GM19455 (cell line): ENCODE data around the gene PLK5.
"Not testable (repeated sequence)": the region's sequence is repeated elsewhere in the genome, so short reads cannot be mapped to it uniquely, and the experiment has no call there.

Source experiments
- ATAC-seq: cut with Tn5 transposase; IDR thresholded peaks from one replicate; pipeline ENCODE4 v1.9.1; 2021; ENCODE audit not compliant: unreplicated experiment

The PLK5 gene

GRCh38 chr19:1524972-1525325 is 1.1 kb downstream of the PLK5 start:
- ATAC-seq = no peak

- no peak for ATAC-seq
Observed at GRCh38 chr19:1525343-1525742, 1.5 kb downstream of the PLK5 start.

DNA sequence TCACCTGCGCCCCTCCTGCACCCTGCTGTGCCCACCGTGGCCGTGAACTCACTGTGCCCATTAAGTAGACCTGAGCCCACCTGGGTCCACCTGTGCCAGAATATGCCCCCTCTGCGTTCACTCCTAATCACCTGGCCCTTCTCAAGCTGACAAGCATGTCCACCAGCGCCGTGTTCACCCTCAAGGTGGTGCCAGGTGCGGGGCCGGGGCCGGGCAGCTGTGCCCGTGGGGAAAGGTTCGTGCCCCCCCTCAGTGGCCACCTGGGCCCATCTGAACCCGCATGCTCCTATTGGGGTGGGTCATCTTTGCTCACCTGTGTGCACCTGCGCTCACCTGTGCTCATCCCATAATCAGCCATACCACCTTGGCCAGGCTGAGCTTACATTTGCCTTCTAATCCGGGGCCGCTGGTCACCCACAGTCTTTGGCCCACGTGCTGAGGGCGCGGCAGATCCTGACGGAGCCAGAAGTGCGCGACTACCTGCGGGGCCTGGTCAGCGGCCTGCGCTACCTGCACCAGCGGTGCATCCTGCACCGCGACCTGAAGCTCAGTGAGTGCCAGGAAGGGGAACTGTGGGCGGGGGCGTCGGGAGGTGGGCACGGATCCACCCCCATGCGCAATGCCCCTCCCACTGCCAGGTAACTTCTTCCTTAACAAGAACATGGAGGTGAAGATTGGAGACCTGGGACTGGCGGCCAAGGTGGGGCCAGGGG is 2.3 kb downstream of the PLK5 start:
- no peak for ATAC-seq

- ATAC-seq = no peak
Observed at GRCh38 chr19:1526979-1527649, 3.2 kb downstream of the PLK5 start.

- no peak for ATAC-seq
Observed at GRCh38 chr19:1527650-1528309, 3.9 kb downstream of the PLK5 start.

DNA sequence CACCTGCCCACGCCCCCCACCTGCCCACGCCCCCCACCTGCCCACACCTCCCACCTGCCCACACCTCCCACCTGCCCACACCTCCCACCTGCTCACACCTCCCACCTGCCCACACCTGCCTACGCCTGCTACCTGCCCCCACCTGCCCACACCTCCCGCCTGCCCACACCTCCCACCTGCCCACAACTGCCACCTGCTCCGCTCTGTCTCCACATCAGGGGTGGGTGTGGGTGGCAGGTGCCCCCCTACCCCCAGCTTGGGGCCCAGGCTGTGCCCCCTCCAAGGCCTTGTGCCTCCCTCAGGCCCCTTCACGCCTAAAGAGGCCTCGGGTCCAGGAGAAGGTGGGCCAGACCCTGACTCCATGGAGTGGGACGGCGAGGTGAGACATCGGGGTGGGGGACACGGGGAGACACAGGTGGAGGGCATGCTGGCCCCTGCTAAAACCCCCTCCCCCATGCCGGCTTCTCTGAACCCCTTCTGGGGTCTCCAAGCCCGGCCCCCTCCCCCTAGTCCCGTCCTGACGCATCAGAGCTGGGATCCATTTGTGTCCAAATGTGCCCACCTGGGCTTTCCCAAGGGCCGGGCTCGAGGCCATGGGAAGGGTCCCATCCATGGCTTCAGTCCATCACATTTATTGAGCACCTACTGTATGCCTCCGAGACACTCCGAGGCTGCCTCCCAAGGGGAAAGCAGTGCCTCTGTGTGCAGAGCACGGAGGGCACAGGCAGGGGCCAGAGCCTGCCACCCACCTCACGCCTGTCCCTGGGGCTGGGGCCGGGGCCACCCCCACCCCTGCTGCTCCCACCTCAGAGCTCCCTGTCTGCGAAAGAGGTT is 4.9 kb downstream of the PLK5 start:
- no peak for ATAC-seq

DNA sequence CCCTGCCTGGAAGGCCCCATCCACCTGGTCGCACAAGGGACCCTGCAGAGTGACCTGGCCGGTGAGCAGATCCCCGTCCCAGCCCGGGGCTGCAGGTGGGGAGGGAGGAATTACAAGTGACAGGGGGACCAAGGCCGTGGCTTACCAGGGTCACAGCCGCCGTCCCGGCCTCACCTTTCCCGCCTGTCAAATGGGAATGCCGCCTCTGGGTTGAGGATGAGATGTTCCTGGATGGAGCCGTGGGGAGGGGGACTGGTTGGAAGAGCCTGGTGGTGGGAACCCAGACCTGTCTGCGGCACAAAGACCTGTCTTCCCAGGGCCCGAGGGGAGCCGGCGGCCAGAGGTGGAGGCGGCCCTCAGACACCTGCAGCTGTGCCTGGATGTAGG is 5.5 kb downstream of the PLK5 start:
- no peak for ATAC-seq

DNA sequence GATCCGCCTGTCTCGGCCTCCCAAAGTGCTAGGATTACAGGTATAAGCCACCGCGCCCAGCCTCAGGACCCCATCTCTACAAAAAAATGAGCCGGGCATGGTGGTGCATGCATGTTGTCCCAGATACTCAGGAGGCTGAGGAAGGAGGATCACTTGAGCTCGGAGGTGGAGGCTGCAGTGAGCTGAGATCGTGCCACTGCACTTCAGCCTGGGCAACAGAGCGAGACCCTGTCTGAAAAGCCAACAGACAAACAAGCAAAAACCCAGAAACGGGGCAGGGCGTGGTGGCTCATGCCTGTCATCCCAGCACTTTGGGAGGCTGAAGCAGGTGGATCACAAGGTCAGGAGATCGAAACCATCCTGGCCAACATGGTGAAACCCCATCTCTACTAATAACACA is 7.0 kb downstream of the PLK5 start:
- ATAC-seq = not testable (repeated sequence)

DNA sequence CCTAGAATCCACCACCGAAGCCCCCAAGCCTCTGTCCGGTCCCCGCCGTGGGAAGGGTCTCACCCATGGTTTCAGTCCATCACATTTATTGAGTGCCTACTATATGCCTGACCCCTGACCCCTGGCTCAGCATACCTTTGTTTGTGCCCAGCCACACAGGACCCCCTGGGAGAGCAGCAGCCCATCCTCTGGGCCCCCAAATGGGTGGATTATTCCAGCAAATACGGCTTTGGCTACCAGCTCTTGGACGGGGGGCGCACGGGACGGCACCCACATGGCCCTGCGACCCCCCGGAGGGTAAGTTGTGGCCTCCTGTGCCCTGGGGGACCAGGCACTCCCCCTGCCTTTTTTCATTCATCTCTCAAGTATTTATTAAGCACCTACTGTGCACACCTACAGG is 7.7 kb downstream of the PLK5 start:
- no peak for ATAC-seq

DNA sequence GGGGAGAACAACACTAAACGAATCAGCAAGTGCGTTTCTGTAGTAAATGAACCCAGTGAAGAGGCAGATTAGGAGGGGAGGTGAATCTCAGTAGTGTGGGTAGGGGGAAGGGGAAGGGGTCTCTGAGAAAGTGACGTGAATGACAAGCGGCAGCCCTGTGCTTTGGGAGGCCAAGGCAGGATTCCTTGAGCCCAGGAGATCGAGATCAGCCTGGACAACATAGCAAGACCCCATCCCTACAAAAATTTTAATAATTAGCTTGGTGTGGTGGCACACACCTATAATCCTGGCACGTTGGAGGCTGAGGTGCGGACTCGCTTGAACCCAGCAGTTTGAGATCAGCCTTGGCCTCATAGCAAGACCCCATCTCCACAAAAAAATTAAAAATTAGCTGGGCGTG is 8.1 kb downstream of the PLK5 start:
- ATAC-seq = no peak

DNA sequence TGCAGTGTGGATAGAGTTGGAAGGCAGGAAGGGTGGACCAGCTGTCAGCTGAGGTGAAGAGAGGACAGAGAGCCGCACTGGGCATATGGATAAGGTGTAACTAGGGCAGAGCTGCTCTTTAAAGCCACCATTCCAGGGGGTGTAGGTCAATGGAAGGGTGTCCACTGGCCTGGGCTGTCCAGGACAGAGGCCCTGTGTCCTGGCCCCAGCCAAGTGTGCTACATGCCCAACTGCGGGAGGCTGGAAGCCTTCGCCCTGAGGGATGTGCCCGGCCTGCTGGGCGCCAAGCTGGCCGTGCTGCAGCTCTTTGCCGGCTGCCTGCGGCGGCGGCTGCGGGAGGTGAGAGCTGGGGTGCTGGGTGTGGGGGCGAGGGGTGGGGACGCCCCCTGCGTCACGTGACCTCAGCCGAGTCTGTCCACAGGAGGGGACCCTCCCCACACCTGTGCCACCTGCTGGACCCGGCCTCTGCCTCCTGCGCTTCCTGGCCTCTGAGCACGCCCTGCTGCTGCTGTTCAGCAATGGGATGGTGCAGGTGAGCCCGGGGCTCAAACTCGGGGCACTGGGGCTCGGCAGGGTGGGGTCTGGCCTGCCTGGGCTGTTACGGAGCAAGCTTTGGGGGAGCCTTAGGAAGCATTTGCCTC is 9.8 kb downstream of the PLK5 start:
- ATAC-seq = no peak

GRCh38 chr19:1534972-1535371 is 11.1 kb downstream of the PLK5 start:
- no peak for ATAC-seq

DNA sequence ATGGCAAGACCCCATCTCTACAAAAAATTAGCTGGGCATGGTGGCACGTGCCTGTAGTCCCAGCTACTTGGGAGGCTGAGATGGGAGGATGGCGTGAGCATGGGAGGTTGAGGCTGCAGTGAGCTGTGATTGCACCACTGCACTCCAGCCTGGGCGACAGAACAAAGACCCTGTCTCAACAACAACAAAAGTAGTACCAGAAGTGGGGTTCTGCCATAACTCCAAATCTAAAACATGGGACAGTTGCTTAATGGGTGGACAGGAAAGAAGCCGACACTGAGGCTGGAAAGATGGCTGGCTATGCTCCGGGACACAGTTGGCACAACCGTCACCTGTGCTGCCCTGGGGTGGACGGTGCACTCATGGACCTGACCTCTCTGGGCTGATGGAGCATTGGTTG is 11.8 kb downstream of the PLK5 start:
- not testable (repeated sequence) for ATAC-seq

DNA sequence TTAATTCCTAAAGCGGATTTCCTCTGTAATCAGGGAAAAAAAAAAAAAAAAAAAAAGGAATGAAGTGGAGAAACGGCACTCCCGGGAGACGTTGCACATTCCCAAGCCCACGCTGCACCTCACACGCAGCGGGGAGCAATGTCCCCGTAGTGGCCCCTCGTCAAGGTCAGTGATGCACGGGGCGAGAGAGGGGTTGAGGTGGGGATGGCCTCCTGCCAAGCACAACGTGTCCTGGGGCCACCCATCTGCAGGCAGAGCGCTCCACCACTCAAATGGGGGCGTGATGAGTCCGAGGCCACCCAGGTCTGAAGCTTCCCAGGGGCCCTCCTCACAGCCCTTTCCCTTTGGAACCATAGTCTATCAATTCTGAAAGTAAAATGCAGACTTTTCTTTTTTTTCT is 15.1 kb downstream of the PLK5 start:
- ATAC-seq = no peak

DNA sequence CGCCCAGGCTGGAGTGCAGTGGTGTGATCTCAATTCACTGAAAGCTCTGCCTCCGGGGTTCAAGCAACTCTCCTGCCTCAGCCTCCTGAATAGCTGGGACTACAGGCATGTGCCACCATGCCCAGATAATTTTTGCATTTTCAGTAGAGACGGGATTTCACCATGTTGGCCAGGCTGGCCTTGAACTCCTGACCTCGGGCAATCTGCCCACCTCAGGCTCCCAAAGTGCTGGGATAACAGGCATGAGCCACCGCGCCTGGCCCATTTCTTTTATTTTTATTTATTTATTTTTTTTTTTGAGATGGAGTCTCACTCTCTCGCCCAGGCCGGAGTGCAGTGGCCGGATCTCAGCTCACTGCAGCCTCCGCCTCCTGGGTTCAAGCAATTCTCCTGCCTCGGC is 15.9 kb downstream of the PLK5 start:
- ATAC-seq = not testable (repeated sequence)

- no peak for ATAC-seq
Observed at GRCh38 chr19:1540365-1540925, 16.6 kb downstream of the PLK5 start.

DNA sequence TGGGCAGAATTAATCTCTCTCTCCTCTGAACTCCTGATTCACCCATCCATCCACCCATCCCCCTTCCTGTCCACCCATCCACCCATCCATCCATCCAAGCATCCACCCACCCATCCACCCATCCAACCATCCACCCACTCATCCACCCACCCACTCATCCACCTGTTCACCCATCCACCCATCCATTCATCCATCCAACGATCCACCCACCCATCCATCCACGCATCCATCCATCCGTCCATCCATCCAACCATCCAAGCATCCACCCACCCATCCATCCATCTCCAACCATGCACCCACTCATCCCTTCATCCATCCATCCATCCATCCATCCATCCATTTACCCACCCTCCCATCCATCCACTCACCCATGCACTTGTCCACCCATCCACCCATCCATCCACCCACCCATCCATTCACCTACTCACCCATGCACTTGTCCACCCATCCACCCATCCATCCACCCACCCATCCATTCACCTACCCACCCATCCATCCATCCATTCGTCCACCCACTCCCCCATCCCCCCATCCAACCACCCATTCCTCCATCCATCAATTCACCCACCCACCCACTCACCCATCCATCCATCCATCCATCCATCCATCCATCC is 25.6 kb downstream of the PLK5 start:
- no peak for ATAC-seq

GRCh38 chr19:1551068-1552040 is 27.5 kb downstream of the PLK5 start:
- ATAC-seq = no peak

GRCh38 chr19:1553415-1553814 is 29.5 kb downstream of the PLK5 start:
- ATAC-seq = no peak
